T follicular helper cell (primary cell): ENCODE data around the gene CCSER1.

ENCODE experiments used
- DNase-seq: peaks from one replicate; pipeline ENCODE4 v3.0.0-alpha.2; 2020; ENCODE audit warnings: low read depth

CCSER1 gene

DNA sequence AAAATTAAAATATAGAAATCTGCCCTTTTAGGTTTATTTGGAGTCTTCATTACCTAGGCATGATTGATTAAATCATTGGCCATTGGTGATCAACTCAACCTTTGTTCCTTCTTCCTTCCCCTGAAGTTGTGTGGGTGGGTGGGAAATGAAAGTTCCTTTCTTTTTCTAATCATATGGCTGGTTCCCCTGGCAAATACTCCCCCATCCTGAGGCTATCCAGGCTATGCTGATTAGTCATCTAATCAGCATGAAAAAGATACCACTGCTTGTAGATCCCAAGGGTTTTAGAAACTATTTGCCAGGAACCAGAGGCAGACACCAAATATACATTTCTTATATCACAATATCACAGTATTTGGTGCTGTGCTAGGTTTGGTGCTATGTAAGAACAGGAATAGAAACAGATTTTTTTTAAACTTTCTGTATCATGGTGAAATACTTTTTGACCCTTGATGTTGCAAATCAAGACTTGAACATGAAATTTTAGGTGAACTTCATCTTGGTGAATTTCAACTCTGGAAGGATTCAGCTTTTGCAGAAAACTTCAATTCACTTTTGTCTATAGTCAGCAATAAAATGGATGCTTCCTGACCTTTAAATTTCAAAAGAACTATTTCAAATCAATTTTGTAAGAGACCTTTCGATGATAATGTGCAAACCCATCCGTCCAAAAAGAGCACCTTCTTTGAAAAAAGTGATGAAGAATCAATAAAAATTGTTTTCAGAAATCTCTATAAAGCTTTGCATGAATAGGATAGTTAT, 71.1 kb downstream of the CCSER1 start:
- no peak for DNase-seq

DNA sequence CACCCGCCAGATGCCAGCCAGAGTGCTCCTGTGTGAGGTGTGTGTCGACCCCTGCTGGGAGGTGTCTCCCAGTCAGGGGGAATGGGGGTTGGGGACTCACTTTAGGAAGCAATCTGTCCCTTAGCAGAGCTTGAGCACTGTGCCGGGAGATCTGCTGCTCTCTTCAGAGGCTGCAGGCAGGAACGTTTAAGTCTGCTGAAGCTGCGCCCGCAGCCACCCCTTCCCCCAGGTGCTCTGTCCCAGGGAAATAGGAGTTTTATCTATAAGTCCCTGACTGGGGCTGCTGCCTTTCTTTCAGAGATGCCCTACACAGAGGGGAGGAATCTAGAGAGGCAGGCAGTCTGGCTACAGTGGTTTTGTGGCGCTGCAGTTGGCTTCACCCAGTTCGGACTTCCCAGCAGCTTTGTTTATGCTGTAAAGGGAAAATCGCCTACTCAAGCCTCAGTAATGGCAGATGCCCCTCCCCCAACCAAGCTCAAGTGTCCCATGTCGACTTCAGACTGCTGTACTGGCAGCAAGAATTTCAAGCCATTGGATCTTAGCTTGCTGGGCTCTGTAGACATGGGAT, 80.8 kb downstream of the CCSER1 start:
- no peak for DNase-seq

DNA sequence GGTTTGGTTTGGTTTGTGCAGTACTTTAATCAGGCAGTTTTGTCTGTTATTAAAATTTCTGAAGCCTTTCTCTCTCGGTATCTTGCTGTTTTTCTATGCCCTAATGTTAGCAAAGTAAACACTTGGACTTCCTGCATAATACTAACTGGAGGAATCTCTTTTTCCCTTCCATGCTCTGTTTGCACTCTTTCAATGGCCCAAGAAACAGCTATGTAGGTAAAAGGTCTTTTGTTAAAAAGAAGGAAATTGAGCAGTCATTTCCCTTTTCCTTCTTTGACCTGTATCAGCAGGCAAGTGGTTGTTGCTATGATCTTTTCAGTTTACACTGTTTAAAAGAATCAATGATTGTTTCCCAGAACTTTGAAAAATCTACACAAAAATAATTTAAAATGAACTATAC, 82.7 kb downstream of the CCSER1 start:
- no peak for DNase-seq

DNA sequence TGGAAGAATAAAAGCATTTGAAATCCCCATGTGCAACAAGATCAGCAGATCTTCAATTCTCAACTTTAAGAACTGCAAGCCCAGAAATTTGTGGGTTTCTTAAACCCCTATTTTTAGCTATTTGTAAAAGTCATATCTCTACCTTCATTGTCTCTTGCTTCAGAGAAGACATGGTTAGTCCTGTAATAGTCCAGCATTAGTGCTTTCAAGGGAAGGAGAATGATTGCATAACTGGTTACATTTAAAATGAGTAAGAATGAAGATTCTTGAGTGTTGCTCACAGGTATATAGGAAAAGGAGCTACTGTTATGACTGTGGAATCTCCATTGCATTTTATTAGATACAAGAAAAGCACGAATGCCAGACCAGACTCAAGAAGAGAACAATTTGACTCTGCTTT, 84.0 kb downstream of the CCSER1 start:
- no peak for DNase-seq

DNA sequence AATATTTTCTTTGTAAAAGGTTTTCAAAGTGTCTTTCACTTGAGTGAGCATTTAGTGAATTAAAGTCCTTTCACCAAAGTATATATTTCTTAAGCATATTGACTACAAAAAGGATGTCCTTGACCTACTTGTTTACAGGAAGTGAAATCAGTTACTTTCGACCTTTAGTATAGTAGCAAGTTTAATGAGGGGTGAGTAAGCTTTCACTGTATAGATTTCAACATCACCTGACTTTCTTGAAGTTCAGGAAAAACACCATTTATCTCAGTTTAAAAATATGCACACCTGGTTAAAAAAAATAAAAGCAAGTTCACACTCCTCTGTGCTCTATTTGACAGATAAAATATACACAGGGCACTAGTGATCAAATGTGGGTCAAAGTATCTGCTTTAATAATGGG, 88.1 kb downstream of the CCSER1 start:
- DNase-seq = no peak

DNA sequence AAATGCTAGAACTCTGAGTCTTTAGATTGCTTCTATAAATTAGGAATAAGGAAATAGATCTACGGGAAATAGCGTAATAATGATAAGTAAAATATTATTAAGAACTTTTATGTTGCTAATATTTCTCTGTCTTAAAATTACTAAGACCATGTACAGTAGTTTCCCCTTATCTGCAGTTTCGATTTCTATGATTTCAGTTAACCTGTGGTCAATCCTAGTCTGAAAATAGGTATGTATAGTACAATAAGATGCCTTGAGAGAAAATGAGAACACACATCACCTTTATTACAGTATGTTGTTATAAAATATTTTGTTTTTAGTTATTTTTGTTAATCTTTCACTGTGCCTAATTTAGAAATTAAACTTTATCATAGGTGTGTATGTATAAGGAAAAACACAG, 92.6 kb downstream of the CCSER1 start:
- DNase-seq = no peak

DNA sequence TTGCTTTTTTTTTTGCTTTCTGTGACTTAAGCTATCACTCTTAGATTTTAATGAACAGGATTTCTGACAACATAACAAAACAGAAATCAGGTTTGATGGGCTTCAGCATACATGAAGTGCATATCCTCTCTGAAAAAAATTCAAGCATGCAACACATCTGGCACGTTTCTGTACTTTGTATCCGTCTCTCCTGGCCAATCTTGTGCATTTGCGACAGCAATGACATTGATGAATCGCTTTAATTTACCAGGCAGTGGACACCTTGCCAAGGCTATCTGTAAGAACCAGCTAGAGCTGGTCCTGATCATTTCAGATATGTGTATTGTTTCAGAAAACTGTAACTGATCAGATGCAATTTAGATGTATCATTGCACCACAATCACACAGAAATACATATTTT, 93.3 kb downstream of the CCSER1 start:
- DNase-seq = no peak

DNA sequence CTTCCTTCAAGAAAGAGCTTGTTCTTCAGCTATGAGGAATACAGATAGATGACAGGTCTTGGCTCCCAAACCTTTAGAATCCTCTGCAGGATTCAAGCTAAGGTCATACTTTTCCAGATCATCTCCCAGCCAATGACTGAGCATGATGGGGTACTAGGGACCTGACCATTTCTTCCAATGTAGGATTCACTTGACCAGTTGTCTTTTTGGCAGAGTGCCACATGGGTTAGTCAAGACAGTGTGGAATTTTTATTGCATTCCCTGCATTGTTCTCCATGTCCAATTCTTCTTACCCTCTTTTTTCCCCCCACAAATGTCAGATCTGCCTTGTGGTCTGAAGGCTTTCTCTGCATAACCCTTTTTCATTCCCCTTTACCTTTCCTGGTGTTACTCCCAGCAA, 99.5 kb downstream of the CCSER1 start:
- no peak for DNase-seq

DNA sequence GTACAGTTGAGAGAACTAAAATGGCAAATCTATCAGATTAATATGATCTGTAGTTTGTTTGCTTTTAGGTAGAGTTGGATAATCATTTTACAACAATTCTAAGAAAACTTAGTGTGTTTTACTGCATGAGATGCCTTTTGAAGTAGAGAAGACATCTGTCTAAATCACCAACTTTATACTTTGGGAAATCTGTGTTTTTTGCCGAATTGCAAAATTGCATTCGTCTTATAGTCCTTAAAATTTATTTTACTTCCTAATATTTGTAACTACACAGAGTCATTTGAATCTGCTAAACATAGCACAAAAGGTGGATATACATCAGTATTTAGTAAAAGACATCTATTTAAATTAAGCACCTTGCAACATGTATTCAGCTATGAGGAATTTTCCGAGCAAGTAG, 100.0 kb downstream of the CCSER1 start:
- no peak for DNase-seq

DNA sequence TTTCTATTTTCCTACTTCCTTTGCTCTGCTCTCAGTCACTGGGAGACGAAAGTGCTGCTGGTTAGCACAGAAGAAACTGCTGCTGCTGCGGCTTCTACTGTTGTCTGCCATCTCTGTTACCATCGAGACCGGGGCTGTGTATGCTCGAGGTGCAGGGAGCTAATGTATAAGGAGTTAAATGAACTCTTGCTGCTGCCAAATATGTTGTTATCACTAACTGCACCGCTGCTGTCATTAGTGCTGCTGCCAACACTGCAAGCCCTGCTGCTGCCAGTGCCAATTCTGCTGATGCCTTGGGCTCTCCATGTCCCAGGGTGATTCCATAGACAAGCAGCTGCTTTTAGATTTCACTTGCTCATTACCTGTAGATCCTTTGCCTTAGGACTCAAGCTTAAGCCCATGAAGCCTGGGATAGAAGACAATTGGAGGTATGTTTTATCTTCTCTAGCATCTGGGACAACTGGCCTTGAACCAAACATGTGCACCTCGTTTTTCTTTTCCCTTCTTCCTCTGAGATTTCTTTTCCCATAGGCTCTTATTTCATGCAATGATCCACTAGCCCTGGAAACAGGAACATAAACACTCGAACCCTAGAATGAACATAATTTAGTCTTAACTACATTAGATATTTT, 107.8 kb downstream of the CCSER1 start:
- no peak for DNase-seq

DNA sequence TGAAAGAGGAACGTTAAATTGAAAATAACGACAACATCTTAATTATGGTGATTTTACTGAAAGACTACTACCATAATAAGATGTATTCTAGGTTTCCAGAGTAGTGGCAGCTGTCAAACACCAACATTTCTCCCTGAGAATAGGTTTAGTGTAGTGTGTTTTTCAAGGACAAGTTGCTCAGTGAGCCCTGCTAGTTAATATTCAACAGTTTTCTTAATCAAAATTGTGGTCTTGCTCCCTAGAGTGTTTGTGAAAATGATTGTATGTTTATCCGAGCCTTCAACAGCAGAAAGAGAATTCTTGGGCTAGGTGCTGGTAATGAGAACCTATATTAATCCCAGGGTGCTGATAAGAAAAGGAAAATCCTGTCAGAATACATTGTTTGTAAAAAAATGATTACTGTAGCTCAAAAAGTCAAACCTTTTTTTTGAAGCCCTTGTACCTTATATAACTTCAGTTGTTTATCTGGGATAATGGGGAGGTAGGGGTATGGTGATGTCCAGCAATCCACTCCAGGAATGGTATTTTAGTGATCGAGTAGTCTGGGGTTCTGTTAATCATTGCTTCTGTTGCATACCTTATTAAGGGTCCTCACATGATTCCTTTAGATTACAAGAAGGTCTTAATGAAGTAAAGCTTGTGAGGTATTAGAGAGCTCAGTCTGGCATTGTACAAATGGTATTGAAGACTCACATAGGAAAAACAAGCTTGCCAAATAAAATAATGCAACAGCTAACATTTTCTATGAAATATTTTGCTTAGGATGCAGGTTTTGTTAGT, 110.7 kb downstream of the CCSER1 start:
- DNase-seq = no peak

DNA sequence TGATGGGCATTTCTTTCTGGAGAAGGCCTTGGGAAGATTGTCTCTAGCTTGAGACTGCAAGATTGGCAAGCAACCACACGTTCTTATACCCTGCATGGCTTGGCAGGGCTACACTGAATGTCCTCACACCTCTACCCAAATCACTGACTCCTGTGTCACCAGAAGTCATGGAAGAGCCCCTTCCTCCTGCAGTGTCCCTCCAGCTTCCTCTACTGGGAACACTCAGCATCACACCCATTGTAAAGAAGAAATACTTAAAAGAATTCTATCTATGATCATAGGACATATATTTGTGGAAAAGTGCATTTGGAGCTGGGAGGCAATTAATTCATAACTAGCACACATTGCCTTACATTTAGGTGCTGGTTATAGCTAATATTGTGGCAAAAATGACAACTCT, 113.1 kb downstream of the CCSER1 start:
- DNase-seq = no peak

DNA sequence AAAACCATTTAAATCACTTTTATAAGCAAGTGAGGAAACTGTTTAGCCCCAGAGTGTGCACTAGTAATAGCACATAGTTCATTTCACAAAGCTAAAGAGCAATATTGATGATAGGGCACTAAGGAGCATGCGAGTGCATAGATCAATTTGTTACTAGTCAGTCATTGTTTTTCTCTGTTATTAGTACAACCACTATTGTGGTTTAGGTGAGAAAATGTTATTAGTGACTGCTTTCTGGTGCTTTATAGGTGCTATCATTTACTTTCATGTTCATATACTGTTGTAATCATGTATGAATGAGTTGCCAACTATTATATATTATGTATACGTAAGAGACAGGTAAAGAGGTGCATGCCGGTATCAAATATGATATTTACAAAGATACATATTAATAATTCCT, 113.8 kb downstream of the CCSER1 start:
- DNase-seq = no peak

DNA sequence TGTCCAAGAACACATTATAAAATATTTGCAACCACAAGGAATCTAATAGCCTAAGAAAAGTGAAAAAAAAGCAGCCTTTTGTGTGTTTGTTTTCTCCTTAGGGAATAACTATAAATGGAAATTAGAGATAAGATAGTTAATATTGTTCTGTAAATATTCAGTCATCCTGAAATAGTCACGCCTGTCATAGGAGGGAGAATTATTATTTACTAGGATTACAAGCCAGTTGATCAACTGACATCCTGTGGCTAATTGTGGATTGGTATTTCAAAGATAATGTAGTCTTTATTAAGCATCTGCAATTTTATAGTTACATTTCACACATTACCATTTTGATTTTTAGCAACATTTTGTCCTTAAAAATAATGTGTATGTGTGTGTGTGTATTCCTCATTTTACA, 118.6 kb downstream of the CCSER1 start:
- no peak for DNase-seq

DNA sequence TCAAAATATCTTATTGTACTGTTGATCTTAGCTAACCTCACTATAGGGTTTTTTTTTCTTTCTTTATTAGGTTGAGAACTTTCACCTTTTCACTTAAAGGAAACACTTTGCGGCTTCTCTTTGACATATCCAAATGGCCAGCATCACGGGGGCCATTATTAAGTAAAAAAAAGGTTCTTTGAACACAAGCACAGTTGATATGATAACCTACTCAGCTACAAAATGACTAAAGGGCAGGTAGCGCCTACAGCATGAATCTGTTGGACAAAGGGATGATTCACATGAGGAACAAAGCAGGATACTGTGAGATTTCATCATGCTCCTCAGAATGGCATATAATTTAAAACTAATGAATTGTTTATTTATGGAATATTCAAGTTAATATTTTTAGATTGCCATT, 119.6 kb downstream of the CCSER1 start:
- DNase-seq = no peak

DNA sequence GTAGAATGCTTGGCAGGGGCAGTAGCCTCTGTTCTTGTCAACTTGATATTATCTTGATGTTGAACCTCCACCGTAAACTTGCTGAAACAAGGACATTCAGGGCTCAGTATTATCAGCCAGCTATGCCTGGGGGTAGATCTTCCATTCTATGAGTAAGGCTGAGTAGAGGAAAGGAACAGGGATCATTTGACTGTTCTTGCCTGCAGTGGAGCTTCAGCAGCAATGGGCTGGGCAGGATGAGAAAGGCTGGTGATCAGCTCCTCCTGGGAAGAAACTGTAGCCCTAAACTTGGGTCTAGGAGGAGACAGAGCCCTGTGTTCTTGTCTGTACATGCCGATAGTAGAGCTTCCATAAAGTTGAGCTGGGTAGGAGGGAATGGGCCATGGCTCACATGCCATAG, 127.2 kb downstream of the CCSER1 start:
- DNase-seq = no peak

DNA sequence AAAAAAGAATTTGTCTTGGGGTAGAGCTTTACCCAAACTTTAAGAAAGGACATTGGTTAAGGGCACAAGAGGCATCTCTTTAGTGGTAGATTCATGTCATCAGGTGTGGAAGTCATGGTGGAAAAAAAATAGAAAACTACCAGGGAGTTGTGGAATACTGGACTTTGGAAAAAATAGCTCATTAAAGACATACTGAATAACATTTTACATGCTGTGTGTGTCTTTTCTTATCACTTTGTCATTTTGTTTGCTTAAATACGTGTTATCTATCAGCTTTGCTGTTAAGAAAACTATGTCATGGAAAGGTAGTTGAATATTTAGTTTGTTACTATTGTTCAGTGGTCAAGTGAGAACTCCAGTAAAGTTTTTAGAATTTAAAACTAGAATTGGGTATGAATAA, 147.0 kb downstream of the CCSER1 start:
- DNase-seq = no peak

DNA sequence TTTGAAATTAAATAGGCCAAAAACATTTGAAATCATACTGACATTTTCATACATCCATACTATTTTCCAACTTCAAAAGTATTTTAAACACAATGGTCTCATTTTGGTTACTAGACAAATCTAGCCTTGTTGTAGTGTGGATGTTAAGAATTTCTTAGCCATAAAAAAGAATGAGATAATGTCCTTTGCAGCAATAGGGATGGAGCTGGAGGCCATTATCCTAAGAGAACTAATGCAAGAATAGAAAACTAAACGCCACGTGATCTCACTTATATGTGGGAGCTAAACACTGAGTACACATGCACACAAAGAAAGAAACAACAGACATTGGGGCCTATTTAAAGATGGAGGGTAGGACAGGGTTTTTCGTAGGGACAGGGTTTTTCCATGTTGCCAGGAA, 153.8 kb downstream of the CCSER1 start:
- DNase-seq = no peak

DNA sequence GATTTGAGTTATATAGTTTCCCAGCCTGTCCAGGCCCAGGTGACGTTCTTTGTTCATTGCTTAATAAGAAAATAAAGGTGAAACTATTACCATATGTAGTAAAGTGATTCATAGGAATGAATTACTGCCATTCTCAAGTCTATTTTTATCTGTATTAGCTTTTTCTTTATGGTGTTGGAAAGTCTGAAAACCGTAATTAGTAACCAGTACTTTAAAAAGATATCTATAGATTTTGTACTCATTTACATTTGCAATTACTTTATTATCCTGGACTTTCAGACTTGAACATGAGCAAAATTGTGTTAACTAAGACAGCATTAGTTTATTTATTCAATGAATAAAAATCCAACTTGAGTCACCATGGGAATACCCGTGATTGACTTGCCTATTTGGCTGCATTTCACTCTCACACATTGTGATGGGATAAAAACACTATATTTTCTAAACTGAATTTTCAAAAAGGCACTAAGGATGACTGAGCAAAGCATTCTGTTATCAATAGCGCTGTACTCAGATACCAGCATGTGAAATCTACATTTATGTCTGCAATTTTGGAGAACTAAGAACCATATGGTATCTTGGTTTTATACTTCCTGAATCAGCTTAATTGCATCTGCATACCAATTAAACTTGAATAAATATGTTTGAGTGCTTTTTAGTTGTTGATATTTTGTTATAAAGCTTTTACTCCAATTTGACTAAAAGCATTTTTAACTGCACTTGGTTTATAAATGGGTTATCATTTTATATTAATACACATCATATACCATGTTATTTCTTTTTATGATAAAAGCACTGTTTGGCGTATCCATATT, 154.6 kb downstream of the CCSER1 start:
- no peak for DNase-seq

DNA sequence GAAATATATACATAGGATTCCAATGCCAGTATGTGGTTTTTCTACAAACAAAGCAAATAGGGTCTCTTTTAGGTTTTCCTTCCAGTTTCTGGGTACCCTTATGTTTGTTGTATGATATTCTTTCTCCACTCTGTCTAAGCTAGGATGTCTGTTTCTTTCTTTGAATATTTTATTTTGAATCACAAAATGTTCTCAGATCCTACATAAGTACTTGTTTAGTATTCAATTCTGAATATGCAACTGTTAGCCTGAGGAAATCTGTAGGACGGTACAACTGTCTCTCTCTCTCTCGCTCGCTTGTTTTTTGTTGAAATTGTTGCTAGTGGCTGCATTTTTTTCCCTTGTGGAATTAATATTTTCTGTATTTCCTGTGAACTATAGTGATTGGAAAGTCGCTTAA, 163.2 kb downstream of the CCSER1 start:
- DNase-seq = no peak

DNA sequence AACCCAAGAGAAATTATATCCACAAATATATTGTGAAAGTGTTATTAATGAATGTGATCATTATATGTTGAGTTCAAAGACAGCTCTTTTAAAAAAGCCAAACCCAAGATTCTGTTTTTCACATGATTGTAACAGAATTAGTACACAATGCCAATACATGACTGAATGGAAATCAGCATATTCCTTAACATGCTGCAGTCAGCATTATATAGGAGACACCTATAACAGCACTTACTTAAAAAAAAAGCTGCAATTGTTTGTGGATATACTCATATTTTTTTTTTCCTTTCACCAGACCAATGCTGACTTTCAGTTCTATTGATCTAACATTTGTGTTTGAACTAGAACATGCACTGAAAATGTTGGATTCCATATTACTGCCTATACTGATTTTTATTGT, 165.2 kb downstream of the CCSER1 start:
- no peak for DNase-seq

DNA sequence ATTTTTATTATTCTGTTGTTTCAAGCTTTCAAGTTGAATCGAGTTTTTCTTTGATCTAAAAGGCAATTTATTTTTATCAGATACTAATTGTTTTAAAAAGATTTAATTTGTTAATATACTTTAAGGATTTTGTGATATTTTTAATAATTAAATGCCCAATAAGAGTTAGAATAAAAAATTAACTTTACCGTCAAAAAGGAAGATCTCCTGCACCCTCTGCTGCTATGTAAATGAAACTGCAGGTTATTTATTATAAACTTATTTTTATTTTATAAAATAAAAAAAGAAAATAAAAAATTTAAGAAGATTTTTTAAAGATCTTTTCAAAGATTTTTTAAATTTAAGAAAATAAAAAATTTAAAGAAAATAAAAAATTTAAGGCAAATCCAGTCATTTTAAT, 166.1 kb downstream of the CCSER1 start:
- DNase-seq = no peak
